T-cell (primary cell): ENCODE results near the gene CDC42BPA. TPM values are rescaled to one million over a fixed set of nuclear protein-coding genes. Genes with fewer than 3 reads are reported as not detected.

Source experiments
- ATAC-seq, 4 experiments: fragments of 200-7000 bp in 3 of 4; fragments of 150-1000 bp in 1 of 4; cut with Tn5 transposase; replicated peaks in 1 of 4; 1 replicate in 3 of 4; 2 replicates in 1 of 4; pipeline ENCODE4 v1.10.0; 2021; ENCODE audit warnings: moderate library complexity in 3 of 4, mild to moderate bottlenecking in 2 of 4, moderate number of reproducible peaks in 1 of 4
- CTCF ChIA-PET, 2 donors: fragments of 300-600 bp; sonication (Branson Sonifier 250); formaldehyde crosslinking; loops; one replicate each; lab custom pipeline; 2022; ENCODE audit warnings: antibody characterized with exemption in 2 of 2; lab: Charles Lee
- POLR2A ChIA-PET, 2 donors: fragments of 300-600 bp; sonication (Branson Sonifier 250); formaldehyde crosslinking; loops; one replicate each; lab custom pipeline; 2022; ENCODE audit warnings: antibody characterized with exemption in 2 of 2; lab: Charles Lee
- DNase-seq, 35 experiments: peaks; one replicate each; pipeline versions ENCODE4 v3.0.0 to v3.0.0-alpha.2; 2013 to 2023
- H3K27ac ChIP-seq: one replicate; pipeline ENCODE4 v1.5.1; 2013; ENCODE audit warnings: low read length
- H3K27me3 ChIP-seq, 2 experiments: replicated peaks in 1 of 2; 1 replicate in 1 of 2; 2 replicates in 1 of 2; pipeline versions ENCODE4 v1.6.1 to v1.7.0; 2013; ENCODE audit warnings: low read length in 1 of 2, mixed read lengths in 1 of 2; ENCODE audit not compliant: control insufficient read depth in 2 of 2, insufficient read depth in 2 of 2; ENCODE audit errors: extremely low read depth in 1 of 2
- H3K36me3 ChIP-seq, 2 donors: 1 replicate in 1 of 2; 2 replicates in 1 of 2; pipeline versions ENCODE4 v1.6.1 to v1.7.0; 2013; ENCODE audit warnings: low read length in 1 of 2; ENCODE audit not compliant: control insufficient read depth in 2 of 2, insufficient read depth in 1 of 2; ENCODE audit errors: extremely low read depth in 1 of 2
- H3K4me1 ChIP-seq, 2 experiments: 1 replicate in 1 of 2; 2 replicates in 1 of 2; pipeline versions ENCODE4 v1.6.1 to v1.7.0; 2013; ENCODE audit warnings: low read length in 2 of 2, mixed read lengths in 1 of 2; ENCODE audit not compliant: insufficient read depth in 2 of 2, control insufficient read depth in 1 of 2; ENCODE audit errors: extremely low read depth in 1 of 2
- H3K4me3 ChIP-seq, 2 donors: 1 replicate in 1 of 2; 2 replicates in 1 of 2; pipeline versions ENCODE4 v1.5.1 to v1.7.0; 2013; ENCODE audit warnings: mild to moderate bottlenecking in 2 of 2, low read length in 1 of 2, moderate library complexity in 1 of 2; ENCODE audit not compliant: control insufficient read depth in 1 of 2; ENCODE audit errors: extremely low read depth in 1 of 2
- H3K9me3 ChIP-seq: 2 replicates; pipeline ENCODE4 v1.7.0; 2013
- H3K27ac Mint-ChIP-seq, 2 donors: one replicate each; pipeline ENCODE4 v1.8.0; 2020 to 2021; ENCODE audit warnings: mild to moderate bottlenecking in 2 of 2, mixed read lengths in 2 of 2
- H3K27me3 Mint-ChIP-seq, 2 donors: one replicate each; pipeline ENCODE4 v1.8.0; 2021 to 2022; ENCODE audit warnings: mixed read lengths in 2 of 2
- H3K36me3 Mint-ChIP-seq: one replicate; pipeline ENCODE4 v1.8.0; 2021; ENCODE audit warnings: mixed read lengths
- H3K4me1 Mint-ChIP-seq, 3 donors: one replicate each; pipeline ENCODE4 v1.8.0; 2020 to 2022; ENCODE audit warnings: mixed read lengths in 3 of 3, mild to moderate bottlenecking in 1 of 3
- H3K4me3 Mint-ChIP-seq, 3 donors: one replicate each; pipeline ENCODE4 v1.8.0; 2020 to 2022; ENCODE audit warnings: mild to moderate bottlenecking in 3 of 3, mixed read lengths in 3 of 3, moderate library complexity in 3 of 3
- H3K9me3 Mint-ChIP-seq, 3 donors: one replicate each; pipeline ENCODE4 v1.8.0; 2020 to 2022; ENCODE audit warnings: mixed read lengths in 3 of 3
- WGBS: methylation state at CpG from one replicate; pipeline ENCODE4 v1.1.5; 2013; ENCODE audit warnings: missing lambda C conversion rate; ENCODE audit not compliant: insufficient coverage; 5-methylcytosine and 5-hydroxymethylcytosine counted together
- total RNA-seq, 35 experiments: library from RNA in 6 of 35; stranded (reverse) in 6 of 35; fragments of 120-200 nt in 1 of 35; gene quantifications; one replicate each; pipeline versions ENCODE4 v1.2.1 to v1.2.4 and lab custom pipeline; 2013 to 2026

Gene CDC42BPA
- total RNA-seq, 5 donors from 2014 or later (not counting 1 experiment from before 2014, with no cell fraction given) = 0.33 to 1.6 (median 0.86) TPM

DNA sequence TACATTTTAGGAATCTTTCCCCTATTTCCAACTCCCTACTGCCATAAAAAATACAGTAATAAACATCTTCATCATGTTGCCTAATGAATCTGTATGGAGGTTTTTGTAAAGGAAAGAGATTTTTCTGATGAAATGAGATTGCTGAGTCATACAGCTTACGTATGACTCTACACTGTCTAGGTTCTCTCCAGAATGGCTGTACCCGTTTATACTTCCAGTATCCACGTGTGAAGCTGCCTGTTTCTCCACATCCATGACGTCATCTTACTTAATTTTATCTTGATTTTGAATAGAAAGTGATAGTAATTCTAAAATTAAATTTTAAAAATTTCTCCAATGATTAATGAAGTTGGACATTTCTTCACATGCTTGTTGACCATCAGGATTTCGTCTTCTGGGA is 274.5 kb downstream of the CDC42BPA start:
- H3K4me3 ChIP-seq = no peak overlapping the region
- H3K9me3 Mint-ChIP-seq = no peaks in the 10 kb centered on the region
- no peaks in the 10 kb centered on the region for H3K4me1 ChIP-seq
- H3K27ac ChIP-seq = no peak overlapping the region
- H3K4me1 Mint-ChIP-seq = no peaks in the 10 kb centered on the region
- DNase-seq (no peak), ATAC-seq (no peak)
- WGBS = no CpG with 5 or more reads among the region's 5 CpGs
- H3K9me3 ChIP-seq = no peaks in the 10 kb centered on the region
- CTCF ChIA-PET = no interaction called here
- no peak overlapping the region for H3K4me3 Mint-ChIP-seq
- H3K27ac Mint-ChIP-seq = no peak overlapping the region
- peaks cover 24 to 34% of the 10 kb centered on the region in 2 donors for H3K27me3 Mint-ChIP-seq
- H3K27me3 ChIP-seq = peaks cover 0 to 7% of the 10 kb centered on the region in 2 experiments
- no peaks in the 10 kb centered on the region for H3K36me3 Mint-ChIP-seq
- POLR2A ChIA-PET = interaction anchor here in 1 of 2 donors (0.6 kb wide), 1 partner anchor 113 kb away, joined by 4 read pairs; no protein-coding TSS in a partner anchor
- no peaks in the 10 kb centered on the region for H3K36me3 ChIP-seq

DNA sequence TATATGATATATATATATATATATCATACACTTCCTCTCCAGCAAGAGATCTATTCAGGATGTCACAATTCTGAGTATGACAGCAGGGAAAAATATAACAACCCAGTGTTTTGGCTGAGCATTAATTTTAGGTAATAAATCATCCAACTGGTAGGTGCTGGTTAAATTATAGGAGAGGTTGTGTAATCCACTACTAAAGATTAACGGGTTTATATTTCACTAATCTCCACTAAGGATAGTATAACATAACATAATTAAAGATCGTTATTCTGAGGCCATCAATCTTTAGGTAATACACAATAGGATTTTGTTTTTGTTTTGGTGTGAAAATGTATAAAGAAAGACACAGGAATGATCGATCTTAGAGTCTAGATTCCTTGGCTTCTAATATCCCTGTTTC is 276.0 kb downstream of the CDC42BPA start:
- Mint-ChIP-seq H3K27me3 (peaks cover 22 to 31% of the 10 kb centered on the region in 2 donors), H3K27ac (no peak overlapping the region), H3K4me3 (no peak overlapping the region), H3K36me3 (no peaks in the 10 kb centered on the region), H3K9me3 (no peaks in the 10 kb centered on the region), H3K4me1 (peaks cover 2 to 4% (median 3%) of the 10 kb centered on the region in 3 donors)
- ATAC-seq = no peak
- H3K36me3 ChIP-seq = no peaks in the 10 kb centered on the region
- H3K27me3 ChIP-seq = peaks cover 0 to 7% of the 10 kb centered on the region in 2 experiments
- ChIA-PET CTCF (no interaction called here), POLR2A (no interaction called here)
- no peak overlapping the region for H3K4me3 ChIP-seq
- H3K4me1 ChIP-seq = peaks cover 0 to 3% of the 10 kb centered on the region in 2 experiments
- no peaks in the 10 kb centered on the region for H3K9me3 ChIP-seq
- DNase-seq = no peak
- no peak overlapping the region for H3K27ac ChIP-seq
- WGBS = no CpG with 5 or more reads among the region's 3 CpGs

DNA sequence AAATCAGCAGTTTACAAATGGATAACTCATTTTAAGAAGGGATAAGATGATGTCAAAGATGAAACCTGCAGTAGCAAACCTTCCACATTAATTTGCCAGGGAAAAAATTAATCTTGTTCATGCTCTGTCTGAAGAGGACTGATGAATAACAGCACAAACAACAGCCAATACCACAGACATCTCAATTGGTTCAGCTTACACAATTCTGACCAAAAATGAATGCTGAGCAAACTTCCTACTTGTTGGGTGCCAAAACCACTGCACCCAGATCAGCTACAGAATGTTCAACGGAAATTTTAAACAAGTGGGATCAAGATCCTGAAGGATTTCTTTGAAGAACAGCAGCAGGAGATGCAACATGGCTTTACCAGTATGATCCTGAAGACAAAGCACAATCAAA is 279.9 kb downstream of the CDC42BPA start:
- no peaks in the 10 kb centered on the region for H3K36me3 Mint-ChIP-seq
- peaks cover 0 to 3% of the 10 kb centered on the region in 2 experiments for H3K27me3 ChIP-seq
- H3K9me3 ChIP-seq = no peaks in the 10 kb centered on the region
- peaks cover 4 to 13% of the 10 kb centered on the region in 2 donors for H3K27me3 Mint-ChIP-seq
- H3K27ac ChIP-seq = no peak overlapping the region
- no peaks in the 10 kb centered on the region for H3K9me3 Mint-ChIP-seq
- peaks cover 0 to 3% of the 10 kb centered on the region in 2 experiments for H3K4me1 ChIP-seq
- ATAC-seq (no peak), DNase-seq (no peak)
- no peaks in the 10 kb centered on the region for H3K36me3 ChIP-seq
- WGBS = 33% methylated on average over 1 of the region's 1 CpG
- no peak overlapping the region for H3K4me3 ChIP-seq
- ChIA-PET CTCF (no interaction called here), POLR2A (no interaction called here)
- no peak overlapping the region for H3K4me3 Mint-ChIP-seq
- H3K4me1 Mint-ChIP-seq = peaks cover 5 to 8% (median 6%) of the 10 kb centered on the region in 3 donors
- no peak overlapping the region for H3K27ac Mint-ChIP-seq

DNA sequence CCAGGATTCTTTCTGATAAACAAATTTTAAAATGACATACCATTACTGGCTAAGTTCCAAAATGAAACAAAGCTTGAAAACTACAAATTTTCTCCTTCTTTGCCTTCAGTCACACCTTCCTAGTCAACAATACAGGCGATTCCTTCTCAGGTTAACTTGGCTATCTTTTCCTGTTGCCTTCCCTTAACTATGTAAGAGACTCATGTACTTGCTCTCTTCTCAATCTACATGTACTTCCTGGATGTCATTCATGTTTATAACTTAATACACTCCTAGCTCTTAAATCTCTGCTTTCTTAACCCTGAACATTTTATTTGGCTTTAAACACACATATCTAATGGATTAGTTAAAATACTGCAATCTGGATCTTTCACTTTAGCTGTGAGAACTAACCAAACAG is 281.2 kb downstream of the CDC42BPA start:
- H3K9me3 Mint-ChIP-seq = no peaks in the 10 kb centered on the region
- no peak overlapping the region for H3K4me3 Mint-ChIP-seq
- Histone ChIP-seq H3K27me3 (no peaks in the 10 kb centered on the region), H3K4me1 (peaks cover 0 to 3% of the 10 kb centered on the region in 2 experiments), H3K4me3 (no peak overlapping the region), H3K9me3 (no peaks in the 10 kb centered on the region), H3K36me3 (no peaks in the 10 kb centered on the region), H3K27ac (no peak overlapping the region)
- CTCF ChIA-PET = no interaction called here
- H3K27ac Mint-ChIP-seq = no peak overlapping the region
- H3K36me3 Mint-ChIP-seq = no peaks in the 10 kb centered on the region
- POLR2A ChIA-PET = no interaction called here
- ATAC-seq = no peak
- H3K4me1 Mint-ChIP-seq = peaks cover 5 to 8% (median 6%) of the 10 kb centered on the region in 3 donors
- peaks cover 4 to 6% of the 10 kb centered on the region in 2 donors for H3K27me3 Mint-ChIP-seq
- WGBS = 100% methylated on average over 1 of the region's 1 CpG
- no peak for DNase-seq

DNA sequence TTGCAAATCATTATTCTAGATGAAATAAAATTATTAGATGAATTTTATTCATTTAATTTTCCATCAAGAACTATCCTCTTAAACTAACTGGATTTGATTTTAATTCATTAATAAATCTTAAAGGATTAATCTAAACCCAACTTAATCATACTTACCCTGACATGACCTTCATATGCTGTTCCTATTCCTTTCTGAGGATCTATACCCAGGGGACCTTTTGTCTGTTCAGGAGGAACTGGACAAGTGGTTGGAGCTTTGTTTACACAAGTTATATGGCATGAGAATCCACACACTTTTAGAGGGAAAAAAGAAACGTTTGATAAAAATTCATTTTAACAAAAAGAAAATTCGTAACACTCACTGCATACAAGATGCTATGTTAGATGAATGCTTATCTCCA is 283.0 kb downstream of the CDC42BPA start:
- DNase-seq = no peak
- H3K36me3 ChIP-seq = no peaks in the 10 kb centered on the region
- ChIA-PET CTCF (no interaction called here), POLR2A (no interaction called here)
- no peaks in the 10 kb centered on the region for H3K9me3 ChIP-seq
- Mint-ChIP-seq H3K27me3 (peaks cover 0 to 3% of the 10 kb centered on the region in 2 donors), H3K36me3 (no peaks in the 10 kb centered on the region), H3K4me3 (no peak overlapping the region), H3K27ac (no peak overlapping the region), H3K9me3 (no peaks in the 10 kb centered on the region), H3K4me1 (peaks cover 5 to 8% (median 6%) of the 10 kb centered on the region in 3 donors)
- H3K27me3 ChIP-seq = no peaks in the 10 kb centered on the region
- no peak for ATAC-seq
- no peak overlapping the region for H3K4me3 ChIP-seq
- no peak overlapping the region for H3K27ac ChIP-seq
- WGBS = no CpG with 5 or more reads among the region's 2 CpGs
- peaks cover 0 to 3% of the 10 kb centered on the region in 2 experiments for H3K4me1 ChIP-seq

DNA sequence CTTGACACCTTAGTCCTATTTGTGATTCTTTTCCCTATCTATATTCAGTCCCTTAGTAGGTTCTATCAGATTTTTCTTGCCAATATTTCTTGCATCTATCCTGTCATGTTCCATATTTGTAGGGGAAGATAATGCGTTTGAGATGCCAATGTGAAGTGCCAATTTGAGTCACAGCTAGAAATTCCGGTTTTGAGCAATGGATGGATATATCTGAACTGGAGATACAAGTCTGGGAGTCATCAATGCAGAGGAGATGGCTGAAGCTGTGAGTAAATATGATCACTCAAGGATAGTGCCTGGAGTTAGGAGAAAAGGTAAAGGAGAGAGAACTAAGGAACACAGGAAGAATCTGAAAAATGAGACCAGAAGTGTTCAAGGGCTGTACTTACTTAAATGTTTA is 284.4 kb downstream of the CDC42BPA start:
- H3K36me3 Mint-ChIP-seq = no peaks in the 10 kb centered on the region
- H3K27me3 ChIP-seq = no peaks in the 10 kb centered on the region
- peaks cover 0 to 3% of the 10 kb centered on the region in 2 experiments for H3K4me1 ChIP-seq
- peaks cover 5 to 8% (median 6%) of the 10 kb centered on the region in 3 donors for H3K4me1 Mint-ChIP-seq
- H3K27ac ChIP-seq = no peak overlapping the region
- no peaks in the 10 kb centered on the region for H3K36me3 ChIP-seq
- H3K4me3 Mint-ChIP-seq = no peak overlapping the region
- H3K9me3 ChIP-seq = no peaks in the 10 kb centered on the region
- no peak for ATAC-seq
- H3K9me3 Mint-ChIP-seq = no peaks in the 10 kb centered on the region
- ChIA-PET CTCF (no interaction called here), POLR2A (no interaction called here)
- no peak overlapping the region for H3K27ac Mint-ChIP-seq
- H3K27me3 Mint-ChIP-seq = peaks cover 0 to 3% of the 10 kb centered on the region in 2 donors
- 75% methylated on average over 2 of the region's 2 CpGs for WGBS
- H3K4me3 ChIP-seq = no peak overlapping the region
- DNase-seq = no peak

DNA sequence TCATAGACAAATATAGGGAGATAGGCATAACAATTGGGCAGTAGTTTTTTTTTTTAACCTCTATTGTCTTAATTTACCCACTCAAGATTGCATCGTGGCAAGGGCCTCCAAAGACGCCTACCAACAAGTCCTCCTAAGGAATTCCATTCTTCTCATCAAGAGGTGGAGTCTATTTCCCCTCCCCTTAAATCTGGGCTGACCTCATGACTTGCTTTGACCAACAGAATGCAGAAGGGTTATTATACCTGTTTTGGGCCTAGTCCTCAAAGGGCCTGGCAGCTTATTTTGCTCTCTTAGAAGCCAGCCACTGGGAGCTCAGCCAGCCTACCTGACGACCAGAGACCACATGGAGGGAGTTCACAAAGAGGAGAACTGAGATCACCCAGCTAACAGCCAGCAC is 285.9 kb downstream of the CDC42BPA start:
- no peak overlapping the region for H3K27ac Mint-ChIP-seq
- ChIA-PET POLR2A (no interaction called here), CTCF (no interaction called here)
- no peak overlapping the region for H3K4me3 Mint-ChIP-seq
- DNase-seq (no peak), ATAC-seq (no peak)
- no peaks in the 10 kb centered on the region for H3K36me3 ChIP-seq
- H3K36me3 Mint-ChIP-seq = no peaks in the 10 kb centered on the region
- H3K4me1 Mint-ChIP-seq = peaks cover 4 to 5% (median 4%) of the 10 kb centered on the region in 3 donors
- no peaks in the 10 kb centered on the region for H3K27me3 Mint-ChIP-seq
- H3K27ac ChIP-seq = no peak overlapping the region
- no peak overlapping the region for H3K4me3 ChIP-seq
- no peaks in the 10 kb centered on the region for H3K9me3 ChIP-seq
- H3K27me3 ChIP-seq = no peaks in the 10 kb centered on the region
- H3K9me3 Mint-ChIP-seq = no peaks in the 10 kb centered on the region
- no peaks in the 10 kb centered on the region for H3K4me1 ChIP-seq
- 86% methylated on average over 2 of the region's 3 CpGs for WGBS
